ENCODE results near the gene STK40.

DNA sequence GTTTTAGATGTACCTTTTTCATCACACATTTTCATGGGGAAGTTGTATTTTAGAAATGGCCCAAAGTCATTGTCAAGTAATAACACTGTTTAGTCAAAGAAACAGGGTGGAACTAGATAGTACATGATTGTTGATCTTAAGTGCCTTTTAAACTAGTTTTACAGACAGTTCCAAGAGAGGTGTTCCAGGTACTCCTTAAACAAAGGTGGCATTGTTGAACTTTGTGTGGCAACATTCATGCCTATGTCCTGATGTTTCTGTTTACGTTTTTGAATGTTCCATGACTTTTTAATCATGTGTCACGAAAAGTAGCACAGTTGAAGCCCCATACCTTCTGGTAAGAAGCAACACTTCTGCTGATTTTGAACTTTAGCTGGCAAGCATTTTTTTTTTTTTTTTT, 88.7 kb downstream of the STK40 start:
- TF ChIP-seq YY1 (IDR thresholded peaks at IDR 0.05; ENCODE audit: insufficient read depth, insufficient read length), result no peak
- no peak for TF ChIP-seq SUZ12 (IDR thresholded peaks at IDR 0.05; ENCODE audit: extremely low read depth, insufficient read depth, insufficient read length)
- no peak for TF ChIP-seq ZNF274 (IDR thresholded peaks at IDR 0.05; ENCODE audit: low read depth, low read length)
